Kidney (tissue), 14 donors: ENCODE measurements around the gene C3orf20. TPM values are rescaled to one million over a fixed set of nuclear protein-coding genes. Genes with fewer than 3 reads are reported as not detected.

Experiments
- DNase-seq, 5 donors: peaks; one replicate each; pipeline ENCODE4 v3.0.0-alpha.2; 2013 to 2020
- FAIRE-seq: peaks from 2 replicates; lab custom pipeline; 2012; peaks lifted over from hg19 to GRCh38; lab: Jason Lieb, UNC
- H3K27ac ChIP-seq, 2 donors: one replicate each; pipeline ENCODE4 v1.7.0; 2013; ENCODE audit warnings: low read depth in 2 of 2, low read length in 2 of 2, inconsistent platforms in 1 of 2
- H3K27me3 ChIP-seq: one replicate; pipeline ENCODE4 v1.7.1; 2013; ENCODE audit warnings: low read length, inconsistent platforms; ENCODE audit not compliant: control insufficient read depth, insufficient read depth
- H3K36me3 ChIP-seq, 3 donors: one replicate each; pipeline versions ENCODE4 v1.7.0 to v1.7.1; 2013; ENCODE audit warnings: low read length in 3 of 3, control low read depth in 1 of 3, inconsistent platforms in 1 of 3; ENCODE audit not compliant: insufficient read depth in 3 of 3, control insufficient read depth in 2 of 3
- H3K4me1 ChIP-seq, 3 donors: one replicate each; pipeline versions ENCODE4 v1.7.0 to v1.7.1; 2013; ENCODE audit warnings: low read length in 3 of 3, inconsistent platforms in 1 of 3, low read depth in 1 of 3; ENCODE audit not compliant: control insufficient read depth in 2 of 3, insufficient read depth in 2 of 3
- H3K4me3 ChIP-seq, 3 donors: one replicate each; pipeline versions ENCODE4 v1.7.0 to v1.8.1; 2013; ENCODE audit warnings: low read length in 3 of 3, control low read depth in 1 of 3, inconsistent platforms in 1 of 3
- H3K9ac ChIP-seq, 3 donors: one replicate each; pipeline versions ENCODE4 v1.7.0 to v1.7.1; 2013; ENCODE audit warnings: low read length in 3 of 3, control low read depth in 1 of 3, inconsistent platforms in 1 of 3
- H3K9me3 ChIP-seq, 3 donors: one replicate each; pipeline versions ENCODE4 v1.7.0 to v1.7.1; 2013; ENCODE audit warnings: low read length in 3 of 3, control low read depth in 1 of 3, inconsistent platforms in 1 of 3; ENCODE audit not compliant: control insufficient read depth in 2 of 3, insufficient read depth in 1 of 3
- intact Hi-C: fragments of 100-400 bp; cut with DNase I; formaldehyde crosslinking; loops from one replicate; pipeline ENCODE4 v1.11.1; 2022
- polyA plus RNA-seq: library from polyadenylated mRNA; stranded (reverse); fragments of 350-450 nt; fragmentation: Illumina TruSeq; extraction: RNeasy Lipid Tissue Mini Kit (QIAGEN cat#74804); gene quantifications from one replicate; pipeline ENCODE4 v1.2.3, GENCODE V29; 2014; ENCODE audit warnings: low read depth, low replicate concordance; ENCODE audit not compliant: insufficient read depth
- total RNA-seq: library from RNA; stranded (reverse); fragmentation: NEBNext Ultra II Directional; extraction: Animal tissue kit (Norgen Biotek cat#: 25700); gene quantifications from one replicate; pipeline ENCODE4 v1.2.1, GENCODE V29; 2021
- TF ChIP-seq, protein P1 (sequence below): IDR thresholded peaks from 3 replicates; pipeline ENCODE4 v1.5.1; 2012; ENCODE audit warnings: mild to moderate bottlenecking, moderate library complexity, borderline replicate concordance; ENCODE audit not compliant: insufficient read depth; ENCODE audit errors: extremely low read depth
- donor health status: control.
- donor health status: control.
- donor health status: control.
- donor health status: control.
- donor health status: control.
- donor health status: DM: yes; HTN: yes; CAD: no.
- donor health status: Normal renal cell carcinoma (clear cell type).

The C3orf20 gene
- total and polyA plus RNA-seq, 2 donors from 2014 or later: 0.16 TPM; not detected in 1

DNA sequence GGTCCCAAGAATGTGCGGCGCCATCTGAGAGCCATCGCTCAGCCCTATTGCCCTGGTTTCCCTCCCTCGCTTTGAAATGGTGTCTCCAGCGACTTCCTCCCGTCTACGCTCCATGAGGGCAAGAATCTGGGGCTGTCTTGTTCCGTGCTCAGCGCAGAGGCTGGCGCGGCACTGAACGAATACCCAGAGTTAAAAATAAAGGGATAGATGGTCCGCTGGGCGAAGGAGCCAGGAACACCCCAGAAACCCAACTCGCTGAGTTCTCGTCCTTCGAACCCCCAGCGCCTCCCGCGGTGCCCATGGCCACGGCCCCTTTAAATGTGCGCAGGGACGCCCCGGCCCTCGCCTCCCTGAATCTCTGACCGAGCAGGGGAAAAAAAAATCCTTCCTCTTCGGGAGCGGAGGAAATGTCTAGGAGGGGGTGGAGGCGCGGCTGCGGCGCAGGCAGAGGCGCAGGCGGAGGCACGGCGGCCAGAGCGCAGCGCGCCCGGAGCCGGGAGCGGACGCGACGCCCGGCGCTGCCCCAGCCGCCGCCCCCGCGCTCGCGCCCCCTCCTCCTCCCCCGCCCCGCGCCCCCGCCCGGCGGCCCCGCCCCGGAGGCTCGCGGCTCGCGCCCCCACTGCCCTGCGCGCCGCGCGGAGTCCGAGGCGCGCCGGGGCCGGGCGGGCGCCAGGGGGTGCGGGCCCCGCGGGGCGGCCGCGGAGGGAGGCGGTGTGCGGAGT lies 135.3 kb downstream of the C3orf20 start:
- intact Hi-C loops: no loop called here
- H3K4me1 ChIP-seq: peaks cover 0 to 13% (median 7%) of the 10 kb centered on the region in 3 donors
- H3K36me3 ChIP-seq: no peaks in the 10 kb centered on the region
- TF ChIP-seq, protein P1, sequence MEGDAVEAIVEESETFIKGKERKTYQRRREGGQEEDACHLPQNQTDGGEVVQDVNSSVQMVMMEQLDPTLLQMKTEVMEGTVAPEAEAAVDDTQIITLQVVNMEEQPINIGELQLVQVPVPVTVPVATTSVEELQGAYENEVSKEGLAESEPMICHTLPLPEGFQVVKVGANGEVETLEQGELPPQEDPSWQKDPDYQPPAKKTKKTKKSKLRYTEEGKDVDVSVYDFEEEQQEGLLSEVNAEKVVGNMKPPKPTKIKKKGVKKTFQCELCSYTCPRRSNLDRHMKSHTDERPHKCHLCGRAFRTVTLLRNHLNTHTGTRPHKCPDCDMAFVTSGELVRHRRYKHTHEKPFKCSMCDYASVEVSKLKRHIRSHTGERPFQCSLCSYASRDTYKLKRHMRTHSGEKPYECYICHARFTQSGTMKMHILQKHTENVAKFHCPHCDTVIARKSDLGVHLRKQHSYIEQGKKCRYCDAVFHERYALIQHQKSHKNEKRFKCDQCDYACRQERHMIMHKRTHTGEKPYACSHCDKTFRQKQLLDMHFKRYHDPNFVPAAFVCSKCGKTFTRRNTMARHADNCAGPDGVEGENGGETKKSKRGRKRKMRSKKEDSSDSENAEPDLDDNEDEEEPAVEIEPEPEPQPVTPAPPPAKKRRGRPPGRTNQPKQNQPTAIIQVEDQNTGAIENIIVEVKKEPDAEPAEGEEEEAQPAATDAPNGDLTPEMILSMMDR: no peak
- DNase-seq (peak in 3 of 5 donors; percentile 62 to 81 (median 67)), FAIRE-seq (no peak)
- peak overlapping the region; percentile 44 to 80 (median 55) for H3K4me3 ChIP-seq
- peaks cover 5% of the 10 kb centered on the region for H3K27me3 ChIP-seq
- peak overlapping the region in 2 of 3 donors; percentile 15 to 73 for H3K9ac ChIP-seq
- no peaks in the 10 kb centered on the region for H3K9me3 ChIP-seq
- peak overlapping the region in 1 of 2 donors; percentile 57 for H3K27ac ChIP-seq

DNA sequence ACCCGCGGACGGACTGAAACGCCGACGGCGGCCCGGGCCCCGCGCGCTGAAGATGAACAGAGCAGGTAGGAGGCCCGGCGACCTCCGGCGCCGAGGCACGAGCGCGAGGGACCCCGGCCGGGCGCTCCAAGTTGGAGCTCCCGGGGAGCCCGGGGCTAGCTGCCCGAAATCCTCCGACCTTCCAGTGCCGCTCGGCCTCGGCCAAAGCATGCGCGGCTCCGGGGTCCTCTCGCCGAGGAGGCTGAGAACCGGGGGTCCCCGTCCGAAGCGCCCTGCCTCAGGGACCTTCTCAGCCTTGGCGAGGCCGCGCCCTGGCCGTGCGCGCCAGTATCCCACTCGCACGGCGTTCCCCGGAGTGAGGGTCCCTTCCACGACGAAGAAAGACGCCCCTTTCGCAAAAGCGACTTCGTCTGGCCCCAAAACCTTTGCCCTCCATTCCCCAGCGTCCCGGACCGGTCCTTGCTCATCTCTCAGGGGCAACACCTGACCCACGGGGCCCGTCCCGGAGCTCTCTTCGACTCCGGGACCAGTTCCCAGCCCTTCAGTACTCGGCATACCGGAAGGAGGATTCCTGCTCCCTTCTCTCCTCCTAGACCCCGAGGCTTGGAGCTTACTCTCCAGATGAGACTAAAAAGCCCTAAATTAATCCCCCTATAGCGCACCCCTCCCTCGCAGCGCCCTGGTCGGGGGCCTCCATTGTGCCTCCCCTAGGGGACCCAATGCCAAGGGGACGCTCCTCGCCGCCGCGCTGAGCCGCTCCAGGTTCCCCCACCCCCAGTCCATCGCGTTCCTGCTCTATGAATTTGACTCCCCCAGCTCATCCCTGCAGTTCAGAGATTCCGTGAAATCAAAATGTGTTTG lies 136.1 kb downstream of the C3orf20 start:
- no peak for FAIRE-seq
- DNase-seq: no peak
- H3K36me3 ChIP-seq: no peaks in the 10 kb centered on the region
- no peaks in the 10 kb centered on the region for H3K9me3 ChIP-seq
- TF ChIP-seq, protein P1: no peak
- intact Hi-C loops: no loop called here
- H3K4me1 ChIP-seq: peaks cover 0 to 13% (median 7%) of the 10 kb centered on the region in 3 donors
- peak overlapping the region; percentile 74 to 79 for H3K27ac ChIP-seq
- H3K27me3 ChIP-seq: peaks cover 5% of the 10 kb centered on the region
- peak overlapping the region; percentile 70 to 80 (median 71) for H3K4me3 ChIP-seq
- H3K9ac ChIP-seq: peak overlapping the region in 2 of 3 donors; percentile 15 to 75

DNA sequence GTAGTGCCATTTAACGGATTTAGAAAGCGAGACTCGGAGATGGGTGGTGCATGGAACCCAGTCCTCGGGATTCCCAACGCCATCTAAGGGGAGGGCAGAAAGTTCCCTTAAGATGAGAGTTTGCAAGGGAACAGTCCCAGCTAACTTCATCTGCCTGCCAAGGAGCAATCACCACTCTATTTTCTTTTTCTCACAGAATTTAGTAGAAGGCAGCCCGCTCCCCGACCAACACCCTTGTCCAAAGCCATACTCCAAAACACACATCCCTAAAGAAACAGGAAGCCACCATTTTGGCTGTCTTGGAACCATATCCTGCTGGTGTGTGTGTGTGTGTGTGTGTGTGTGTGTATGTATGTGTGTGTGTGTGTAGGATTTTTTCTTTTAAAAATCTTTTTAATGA lies 136.7 kb downstream of the C3orf20 start:
- peak overlapping the region; percentile 70 to 80 (median 71) for H3K4me3 ChIP-seq
- no peak for FAIRE-seq

More for the DNA sequence above, 136.7 kb downstream of the C3orf20 start:
- Histone ChIP-seq H3K9ac (peak overlapping the region in 2 of 3 donors; percentile 11 to 75), H3K27me3 (peaks cover 5% of the 10 kb centered on the region), H3K27ac (peak overlapping the region; percentile 74 to 79), H3K36me3 (no peaks in the 10 kb centered on the region), H3K4me1 (peaks cover 0 to 13% (median 7%) of the 10 kb centered on the region in 3 donors), H3K9me3 (no peaks in the 10 kb centered on the region)
- intact Hi-C loops: no loop called here
- DNase-seq: peak in 1 of 5 donors; percentile 49
- TF ChIP-seq, protein P1: no peak
